ENCODE data around the gene CD164L2.

CD164L2 gene

DNA sequence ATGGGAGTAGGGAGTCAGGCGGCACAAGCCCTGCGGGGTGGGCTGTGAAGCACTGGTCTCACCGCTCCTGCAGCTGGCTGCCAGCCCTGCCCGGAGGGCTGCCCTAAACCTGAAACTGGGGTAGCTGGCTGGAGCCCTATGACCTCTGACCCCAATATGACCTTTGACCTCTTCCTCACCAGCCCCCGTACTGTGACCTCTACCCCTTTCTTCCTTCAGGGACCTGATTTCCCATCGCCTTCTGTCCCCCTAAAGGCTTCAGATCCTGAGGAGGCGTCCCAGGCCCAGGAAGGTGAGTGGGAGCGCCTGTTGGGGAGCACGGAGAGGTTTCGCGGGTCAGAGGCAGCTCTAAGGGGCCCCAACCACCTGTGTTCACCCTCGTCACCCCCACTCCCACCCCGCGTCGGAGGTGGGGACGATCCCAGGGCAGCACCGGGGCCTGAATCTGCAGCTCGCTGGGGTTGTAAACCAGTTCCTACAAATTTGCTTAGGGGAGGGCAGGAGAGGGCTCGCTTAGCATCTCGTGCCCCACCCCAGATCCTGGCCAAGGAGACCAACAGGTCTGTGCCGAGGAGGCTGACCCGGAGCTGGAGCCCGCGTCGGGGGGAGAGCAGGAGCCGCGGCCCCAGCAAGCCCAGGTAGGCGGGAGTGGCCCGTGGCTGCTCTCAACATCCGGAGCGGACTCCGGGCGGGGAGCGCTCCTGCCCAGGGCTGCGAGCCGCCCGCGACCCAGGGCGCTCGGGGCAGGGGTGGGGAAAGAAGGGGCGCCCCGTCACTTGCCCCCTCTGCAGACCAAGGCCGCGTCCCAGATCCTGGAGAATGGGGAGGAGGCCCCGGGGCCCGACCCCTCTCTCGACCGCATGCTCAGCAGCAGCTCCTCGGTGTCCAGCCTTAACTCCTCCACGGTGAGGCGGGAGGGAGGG is 34.0 kb downstream of the CD164L2 start (continued):
- TF ChIP-seq KLF7 (tag by site-specific recombination; IDR thresholded peaks at IDR 0.05; ENCODE audit: borderline replicate concordance) (0 out of 2 replicates have a peak, but pooled peaks have one; percentile 6), SCRT1 (tag by site-specific recombination; IDR thresholded peaks at IDR 0.05; ENCODE audit: borderline replicate concordance) (peak; percentile 90), IKZF3 (tag by site-specific recombination; IDR thresholded peaks at IDR 0.05) (no peak), ZNF521 (tag by site-specific recombination; IDR thresholded peaks at IDR 0.05) (no peak), ZNF473 (tag by site-specific recombination; IDR thresholded peaks at IDR 0.05) (no peak), SETDB1 (IDR thresholded peaks at IDR 0.05; ENCODE audit: insufficient read length, low read length) (no peak), ZBTB7A (tag by site-specific recombination; IDR thresholded peaks at IDR 0.05; ENCODE audit: low read depth) (peak; percentile 53; the same call in 1 of the 2 replicates), ZNF266 (tag by site-specific recombination; IDR thresholded peaks at IDR 0.05; ENCODE audit: low read depth) (no peak), ZNF501 (tag by site-specific recombination; IDR thresholded peaks at IDR 0.05) (no peak), ZBTB20 (tag by site-specific recombination; IDR thresholded peaks at IDR 0.05) (peak; percentile 70), ZNF175 (tag by site-specific recombination; IDR thresholded peaks at IDR 0.05) (no peak), ZNF776 (tag by site-specific recombination; IDR thresholded peaks at IDR 0.05; ENCODE audit: borderline replicate concordance) (no peak), BCL11A (tag by site-specific recombination; IDR thresholded peaks at IDR 0.05; ENCODE audit: low read depth) (peak; percentile 100), GLI2 (tag by site-specific recombination; IDR thresholded peaks at IDR 0.05; ENCODE audit: borderline replicate concordance, low read depth) (no peak), SP7 (tag by site-specific recombination; IDR thresholded peaks at IDR 0.05) (0 out of 2 replicates have a peak, but pooled peaks have one; percentile 34), ZNF2 (tag by site-specific recombination; IDR thresholded peaks at IDR 0.05) (no peak), ZNF341 (tag by site-specific recombination; IDR thresholded peaks at IDR 0.05; ENCODE audit: low read depth) (peak; percentile 74), ZNF37A (tag by site-specific recombination; IDR thresholded peaks at IDR 0.05) (no peak), ZNF548 (tag by site-specific recombination; IDR thresholded peaks at IDR 0.05) (no peak), HOXD13 (CRISPR knock-in tag; IDR thresholded peaks at IDR 0.05; ENCODE audit: borderline replicate concordance) (no peak), ZNF174 (tag by site-specific recombination; IDR thresholded peaks at IDR 0.05) (no peak), ZNF184 (tag by site-specific recombination; IDR thresholded peaks at IDR 0.05) (no peak)
- TF ChIP-seq, protein P1, sequence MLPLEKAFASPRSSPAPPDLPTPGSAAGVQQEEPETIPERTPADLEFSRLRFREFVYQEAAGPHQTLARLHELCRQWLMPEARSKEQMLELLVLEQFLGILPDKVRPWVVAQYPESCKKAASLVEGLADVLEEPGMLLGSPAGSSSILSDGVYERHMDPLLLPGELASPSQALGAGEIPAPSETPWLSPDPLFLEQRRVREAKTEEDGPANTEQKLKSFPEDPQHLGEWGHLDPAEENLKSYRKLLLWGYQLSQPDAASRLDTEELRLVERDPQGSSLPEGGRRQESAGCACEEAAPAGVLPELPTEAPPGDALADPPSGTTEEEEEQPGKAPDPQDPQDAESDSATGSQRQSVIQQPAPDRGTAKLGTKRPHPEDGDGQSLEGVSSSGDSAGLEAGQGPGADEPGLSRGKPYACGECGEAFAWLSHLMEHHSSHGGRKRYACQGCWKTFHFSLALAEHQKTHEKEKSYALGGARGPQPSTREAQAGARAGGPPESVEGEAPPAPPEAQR (tag by site-specific recombination; IDR thresholded peaks at IDR 0.05), result no peak
- TF ChIP-seq, protein P2, sequence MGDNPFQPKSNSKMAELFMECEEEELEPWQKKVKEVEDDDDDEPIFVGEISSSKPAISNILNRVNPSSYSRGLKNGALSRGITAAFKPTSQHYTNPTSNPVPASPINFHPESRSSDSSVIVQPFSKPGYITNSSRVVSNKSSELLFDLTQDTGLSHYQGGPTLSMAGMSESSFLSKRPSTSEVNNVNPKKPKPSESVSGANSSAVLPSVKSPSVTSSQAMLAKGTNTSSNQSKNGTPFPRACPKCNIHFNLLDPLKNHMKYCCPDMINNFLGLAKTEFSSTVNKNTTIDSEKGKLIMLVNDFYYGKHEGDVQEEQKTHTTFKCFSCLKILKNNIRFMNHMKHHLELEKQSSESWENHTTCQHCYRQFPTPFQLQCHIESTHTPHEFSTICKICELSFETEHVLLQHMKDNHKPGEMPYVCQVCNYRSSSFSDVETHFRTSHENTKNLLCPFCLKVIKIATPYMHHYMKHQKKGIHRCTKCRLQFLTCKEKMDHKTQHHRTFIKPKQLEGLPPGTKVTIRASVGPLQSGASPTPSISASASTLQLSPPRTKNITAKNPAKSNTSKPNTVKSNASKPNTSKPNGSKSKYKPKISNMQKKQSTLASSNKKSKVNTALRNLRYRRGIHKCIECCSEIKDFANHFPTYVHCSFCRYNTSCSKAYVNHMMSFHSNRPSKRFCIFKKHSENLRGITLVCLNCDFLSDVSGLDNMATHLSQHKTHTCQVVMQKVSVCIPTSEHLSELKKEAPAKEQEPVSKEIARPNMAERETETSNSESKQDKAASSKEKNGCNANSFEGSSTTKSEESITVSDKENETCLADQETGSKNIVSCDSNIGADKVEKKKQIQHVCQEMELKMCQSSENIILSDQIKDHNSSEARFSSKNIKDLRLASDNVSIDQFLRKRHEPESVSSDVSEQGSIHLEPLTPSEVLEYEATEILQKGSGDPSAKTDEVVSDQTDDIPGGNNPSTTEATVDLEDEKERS (tag by site-specific recombination; IDR thresholded peaks at IDR 0.05), result no peak
- TF ChIP-seq, protein P3, sequence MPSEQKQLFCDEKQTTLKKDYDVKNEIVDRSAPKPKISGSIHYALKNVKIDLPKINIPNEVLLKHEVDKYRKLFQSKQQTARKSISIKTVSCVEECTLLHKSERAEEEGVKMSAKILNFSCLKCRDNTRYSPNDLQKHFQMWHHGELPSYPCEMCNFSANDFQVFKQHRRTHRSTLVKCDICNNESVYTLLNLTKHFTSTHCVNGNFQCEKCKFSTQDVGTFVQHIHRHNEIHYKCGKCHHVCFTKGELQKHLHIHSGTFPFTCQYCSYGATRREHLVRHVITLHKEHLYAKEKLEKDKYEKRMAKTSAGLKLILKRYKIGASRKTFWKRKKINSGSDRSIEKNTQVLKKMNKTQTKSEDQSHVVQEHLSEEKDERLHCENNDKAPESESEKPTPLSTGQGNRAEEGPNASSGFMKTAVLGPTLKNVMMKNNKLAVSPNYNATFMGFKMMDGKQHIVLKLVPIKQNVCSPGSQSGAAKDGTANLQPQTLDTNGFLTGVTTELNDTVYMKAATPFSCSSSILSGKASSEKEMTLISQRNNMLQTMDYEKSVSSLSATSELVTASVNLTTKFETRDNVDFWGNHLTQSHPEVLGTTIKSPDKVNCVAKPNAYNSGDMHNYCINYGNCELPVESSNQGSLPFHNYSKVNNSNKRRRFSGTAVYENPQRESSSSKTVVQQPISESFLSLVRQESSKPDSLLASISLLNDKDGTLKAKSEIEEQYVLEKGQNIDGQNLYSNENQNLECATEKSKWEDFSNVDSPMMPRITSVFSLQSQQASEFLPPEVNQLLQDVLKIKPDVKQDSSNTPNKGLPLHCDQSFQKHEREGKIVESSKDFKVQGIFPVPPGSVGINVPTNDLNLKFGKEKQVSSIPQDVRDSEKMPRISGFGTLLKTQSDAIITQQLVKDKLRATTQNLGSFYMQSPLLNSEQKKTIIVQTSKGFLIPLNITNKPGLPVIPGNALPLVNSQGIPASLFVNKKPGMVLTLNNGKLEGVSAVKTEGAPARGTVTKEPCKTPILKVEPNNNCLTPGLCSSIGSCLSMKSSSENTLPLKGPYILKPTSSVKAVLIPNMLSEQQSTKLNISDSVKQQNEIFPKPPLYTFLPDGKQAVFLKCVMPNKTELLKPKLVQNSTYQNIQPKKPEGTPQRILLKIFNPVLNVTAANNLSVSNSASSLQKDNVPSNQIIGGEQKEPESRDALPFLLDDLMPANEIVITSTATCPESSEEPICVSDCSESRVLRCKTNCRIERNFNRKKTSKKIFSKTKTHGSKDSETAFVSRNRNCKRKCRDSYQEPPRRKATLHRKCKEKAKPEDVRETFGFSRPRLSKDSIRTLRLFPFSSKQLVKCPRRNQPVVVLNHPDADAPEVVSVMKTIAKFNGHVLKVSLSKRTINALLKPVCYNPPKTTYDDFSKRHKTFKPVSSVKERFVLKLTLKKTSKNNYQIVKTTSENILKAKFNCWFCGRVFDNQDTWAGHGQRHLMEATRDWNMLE (tag by site-specific recombination; conservative IDR thresholded peaks at IDR 0.05; ENCODE audit: low read depth), result no peak
- TF ChIP-seq, protein P4, sequence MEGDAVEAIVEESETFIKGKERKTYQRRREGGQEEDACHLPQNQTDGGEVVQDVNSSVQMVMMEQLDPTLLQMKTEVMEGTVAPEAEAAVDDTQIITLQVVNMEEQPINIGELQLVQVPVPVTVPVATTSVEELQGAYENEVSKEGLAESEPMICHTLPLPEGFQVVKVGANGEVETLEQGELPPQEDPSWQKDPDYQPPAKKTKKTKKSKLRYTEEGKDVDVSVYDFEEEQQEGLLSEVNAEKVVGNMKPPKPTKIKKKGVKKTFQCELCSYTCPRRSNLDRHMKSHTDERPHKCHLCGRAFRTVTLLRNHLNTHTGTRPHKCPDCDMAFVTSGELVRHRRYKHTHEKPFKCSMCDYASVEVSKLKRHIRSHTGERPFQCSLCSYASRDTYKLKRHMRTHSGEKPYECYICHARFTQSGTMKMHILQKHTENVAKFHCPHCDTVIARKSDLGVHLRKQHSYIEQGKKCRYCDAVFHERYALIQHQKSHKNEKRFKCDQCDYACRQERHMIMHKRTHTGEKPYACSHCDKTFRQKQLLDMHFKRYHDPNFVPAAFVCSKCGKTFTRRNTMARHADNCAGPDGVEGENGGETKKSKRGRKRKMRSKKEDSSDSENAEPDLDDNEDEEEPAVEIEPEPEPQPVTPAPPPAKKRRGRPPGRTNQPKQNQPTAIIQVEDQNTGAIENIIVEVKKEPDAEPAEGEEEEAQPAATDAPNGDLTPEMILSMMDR (tag by site-specific recombination; IDR thresholded peaks at IDR 0.05), result no peak
- TF ChIP-seq, protein P5, sequence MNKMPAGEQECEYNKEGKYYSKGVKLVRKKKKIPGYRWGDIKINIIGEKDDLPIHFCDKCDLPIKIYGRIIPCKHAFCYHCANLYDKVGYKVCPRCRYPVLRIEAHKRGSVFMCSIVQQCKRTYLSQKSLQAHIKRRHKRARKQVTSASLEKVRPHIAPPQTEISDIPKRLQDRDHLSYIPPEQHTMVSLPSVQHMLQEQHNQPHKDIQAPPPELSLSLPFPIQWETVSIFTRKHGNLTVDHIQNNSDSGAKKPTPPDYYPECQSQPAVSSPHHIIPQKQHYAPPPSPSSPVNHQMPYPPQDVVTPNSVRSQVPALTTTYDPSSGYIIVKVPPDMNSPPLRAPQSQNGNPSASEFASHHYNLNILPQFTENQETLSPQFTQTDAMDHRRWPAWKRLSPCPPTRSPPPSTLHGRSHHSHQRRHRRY (tag by site-specific recombination; IDR thresholded peaks at IDR 0.05), result no peak

All from HEK293 (cell line).